Gastroesophageal sphincter (tissue), 4 donors: Measurements from ENCODE around the gene RIOK3. TPM values are rescaled to one million over a fixed set of nuclear protein-coding genes. Genes with fewer than 3 reads are reported as not detected.

Experiments used
- ATAC-seq: fragments of 150-250 bp; one replicate; pipeline ENCODE4 v1.9.1; 2016; ENCODE audit warnings: mild to moderate bottlenecking, moderate library complexity
- H3K27ac ChIP-seq, 4 donors: fragments of 200-600 bp; sonication (generic) in 3 of 4; 1 replicate in 3 of 4; 2 replicates in 1 of 4; pipeline ENCODE4 v1.5.1; 2016 to 2019
- H3K27me3 ChIP-seq: fragments of 200-600 bp; sonication (generic); one replicate; pipeline ENCODE4 v1.5.1; 2019
- H3K36me3 ChIP-seq, 2 donors: fragments of 200-600 bp; sonication (generic); one replicate each; pipeline ENCODE4 v1.5.1; 2019; ENCODE audit warnings: control low read depth in 1 of 2
- H3K4me1 ChIP-seq, 3 donors: fragments of 200-600 bp; sonication (generic); 1 replicate in 2 of 3; 2 replicates in 1 of 3; pipeline ENCODE4 v1.5.1; 2016 to 2019; ENCODE audit warnings: control low read depth in 2 of 3
- H3K4me3 ChIP-seq, 2 donors: fragments of 200-600 bp; sonication (generic); one replicate each; pipeline ENCODE4 v1.5.1; 2019; ENCODE audit warnings: mild to moderate bottlenecking in 1 of 2, moderate library complexity in 1 of 2
- H3K9me3 ChIP-seq, 3 donors: fragments of 200-600 bp; sonication (generic); one replicate each; pipeline ENCODE4 v1.5.1; 2017 to 2019; ENCODE audit warnings: control low read depth in 2 of 3
- CTCF ChIP-seq, 4 experiments: fragments of 200-600 bp in 2 of 4; fragments of 450-650 bp in 2 of 4; sonication (generic) in 1 of 4; IDR thresholded peaks; one replicate each; pipeline ENCODE4 v1.5.1; 2017 to 2019; ENCODE audit warnings: antibody characterized with exemption in 4 of 4, mild to moderate bottlenecking in 2 of 4, moderate library complexity in 2 of 4
- EP300 ChIP-seq: sonication (generic); formaldehyde crosslinking; IDR thresholded peaks from one replicate; pipeline ENCODE4 v1.6.1; 2017; ENCODE audit warnings: antibody characterized with exemption, mild to moderate bottlenecking
- POLR2A ChIP-seq, 2 donors: fragments of 450-650 bp; IDR thresholded peaks; one replicate each; pipeline ENCODE4 v1.6.1; 2017; ENCODE audit warnings: antibody characterized with exemption in 2 of 2, mild to moderate bottlenecking in 2 of 2, moderate library complexity in 1 of 2
- POLR2AphosphoS5 ChIP-seq: sonication (generic); formaldehyde crosslinking; IDR thresholded peaks from one replicate; pipeline ENCODE4 v1.6.1; 2017; ENCODE audit warnings: antibody characterized with exemption
- WGBS, 2 donors: methylation state at CpG; one replicate each; pipeline ENCODE4 v1.1.5; 2018; ENCODE audit warnings: low coverage in 1 of 2; 5-methylcytosine and 5-hydroxymethylcytosine counted together
- small RNA-seq, 4 donors: library from RNA; depleted of rRNA; stranded (forward); fragments of <200 nt; gene quantifications; one replicate each; pipeline ENCODE3, GENCODE V24; 2016
- total RNA-seq, 4 donors: library from RNA; depleted of rRNA; stranded (reverse); fragments of >200 nt; gene quantifications; one replicate each; pipeline ENCODE4 v1.1.0, GENCODE V29; 2016

RIOK3 gene
- total RNA-seq, 4 donors from 2014 or later = 30.8 to 84.1 (median 51.3) TPM

GRCh38 chr18:23529604-23530003, 76.5 kb downstream of the RIOK3 start:
- no peak for ATAC-seq
- Histone ChIP-seq H3K27me3 (no peaks in the 10 kb centered on the region), H3K4me3 (no peak overlapping the region), H3K4me1 (peaks cover 0 to 15% (median 0%) of the 10 kb centered on the region in 3 donors), H3K36me3 (peaks cover 0 to 100% of the 10 kb centered on the region in 2 donors), H3K27ac (peak overlapping the region in 1 of 4 donors; percentile 23), H3K9me3 (no peaks in the 10 kb centered on the region)
- WGBS, 2 donors = 79 to 97% methylated on average over 3 of the region's 3 CpGs
- TF ChIP-seq POLR2A (IDR thresholded peaks at IDR 0.05) = no peak
- no peak for TF ChIP-seq POLR2AphosphoS5
- no peak for TF ChIP-seq CTCF (IDR thresholded peaks at IDR 0.05)
- no peak for TF ChIP-seq EP300

- peaks cover 0 to 100% of the 10 kb centered on the region in 2 donors for H3K36me3 ChIP-seq
- H3K4me3 ChIP-seq = no peak overlapping the region
- TF ChIP-seq POLR2AphosphoS5 (no peak), POLR2A (IDR thresholded peaks at IDR 0.05) (no peak), EP300 (no peak), CTCF (IDR thresholded peaks at IDR 0.05) (no peak)
- no peak overlapping the region for H3K27ac ChIP-seq
- ATAC-seq = no peak
- H3K4me1 ChIP-seq = peaks cover 0 to 15% (median 0%) of the 10 kb centered on the region in 3 donors
- H3K9me3 ChIP-seq = no peaks in the 10 kb centered on the region
- WGBS, 2 donors = 79 to 92% methylated on average over 7 of the region's 7 CpGs
- H3K27me3 ChIP-seq = no peaks in the 10 kb centered on the region
Measured at GRCh38 chr18:23530195-23530594, 77.1 kb downstream of the RIOK3 start.

- H3K4me1 ChIP-seq = peaks cover 0 to 15% (median 0%) of the 10 kb centered on the region in 3 donors
- 100% methylated on average over 3 to 4 of the region's 13 CpGs for WGBS, 2 donors
- no peak overlapping the region for H3K4me3 ChIP-seq
- TF ChIP-seq POLR2A (IDR thresholded peaks at IDR 0.05) (no peak), POLR2AphosphoS5 (no peak), CTCF (IDR thresholded peaks at IDR 0.05) (no peak), EP300 (no peak)
- no peaks in the 10 kb centered on the region for H3K9me3 ChIP-seq
- H3K27ac ChIP-seq = peak overlapping the region in 2 of 4 donors; percentile 21 to 48
- ATAC-seq = no peak
- H3K36me3 ChIP-seq = peaks cover 0 to 100% of the 10 kb centered on the region in 2 donors
- no peaks in the 10 kb centered on the region for H3K27me3 ChIP-seq
Measured at GRCh38 chr18:23531912-23532311, 78.8 kb downstream of the RIOK3 start.

Small RNA genes lying within 50 kb of the gene (small RNA-seq; reads per million reads assigned to genes)
- gene AC026634.1 (0 reads per million in 4 donors), gene RF00019 (0 reads per million in 4 donors)

Other genes with a start within 250 kb of the RIOK3 start
- 10 to 100 TPM; 17.9 to 34.1 (median 28.9) TPM for gene RMC1, start 50.2 kb downstream of the RIOK3 start, total RNA-seq
- 10 to 100 TPM; 35.6 to 63.2 (median 51.9) TPM for gene NPC1, start 133.2 kb downstream of the RIOK3 start, total RNA-seq
- 10 to 100 TPM in 2 of 4 donors, 1 to 10 TPM in 2; 3.5 to 19.3 (median 10.5) TPM for gene ANKRD29, start 209.6 kb downstream of the RIOK3 start, total RNA-seq
- 10 to 100 TPM in 1 of 4 donors, 1 to 10 TPM in 3; 8.3 to 13.5 (median 9.5) TPM for gene LAMA3, start 236.2 kb downstream of the RIOK3 start, total RNA-seq